ENCODE data around the gene PNMT.
"Not testable (repeated sequence)": the region's sequence is repeated elsewhere in the genome, so short reads cannot be mapped to it uniquely, and the experiment has no call there.

Gene PNMT

DNA sequence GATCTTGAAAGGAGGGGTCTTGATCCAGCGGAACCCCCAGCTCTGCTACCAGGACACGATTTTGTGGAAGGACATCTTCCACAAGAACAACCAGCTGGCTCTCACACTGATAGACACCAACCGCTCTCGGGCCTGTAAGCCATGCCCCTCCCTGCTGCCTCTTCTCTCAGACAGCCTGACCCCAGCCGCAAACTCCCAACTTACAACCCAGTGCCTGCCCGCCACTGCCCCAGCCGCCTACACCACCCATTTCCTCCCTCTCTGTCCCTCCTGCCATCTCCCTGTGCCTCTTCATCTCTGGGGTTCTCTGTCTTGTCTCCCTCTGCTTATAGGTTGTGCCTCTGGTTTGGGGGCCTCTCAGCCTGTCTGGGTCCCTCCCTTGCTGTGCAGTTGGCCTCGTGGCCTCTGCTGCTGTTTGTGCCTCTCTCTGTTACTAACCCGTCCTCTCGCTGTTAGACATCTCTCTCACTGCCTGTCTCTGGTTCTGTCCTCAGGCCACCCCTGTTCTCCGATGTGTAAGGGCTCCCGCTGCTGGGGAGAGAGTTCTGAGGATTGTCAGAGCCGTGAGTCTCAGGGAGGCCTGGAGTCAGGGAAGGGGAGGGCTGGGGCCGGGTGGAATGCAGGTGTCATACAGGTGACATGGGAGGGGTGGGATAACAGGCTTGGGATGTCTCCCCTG is 41.2 kb downstream of the PNMT start:
- DNase-seq (ENCODE audit: low read depth, low spot score) = no peak

DNA sequence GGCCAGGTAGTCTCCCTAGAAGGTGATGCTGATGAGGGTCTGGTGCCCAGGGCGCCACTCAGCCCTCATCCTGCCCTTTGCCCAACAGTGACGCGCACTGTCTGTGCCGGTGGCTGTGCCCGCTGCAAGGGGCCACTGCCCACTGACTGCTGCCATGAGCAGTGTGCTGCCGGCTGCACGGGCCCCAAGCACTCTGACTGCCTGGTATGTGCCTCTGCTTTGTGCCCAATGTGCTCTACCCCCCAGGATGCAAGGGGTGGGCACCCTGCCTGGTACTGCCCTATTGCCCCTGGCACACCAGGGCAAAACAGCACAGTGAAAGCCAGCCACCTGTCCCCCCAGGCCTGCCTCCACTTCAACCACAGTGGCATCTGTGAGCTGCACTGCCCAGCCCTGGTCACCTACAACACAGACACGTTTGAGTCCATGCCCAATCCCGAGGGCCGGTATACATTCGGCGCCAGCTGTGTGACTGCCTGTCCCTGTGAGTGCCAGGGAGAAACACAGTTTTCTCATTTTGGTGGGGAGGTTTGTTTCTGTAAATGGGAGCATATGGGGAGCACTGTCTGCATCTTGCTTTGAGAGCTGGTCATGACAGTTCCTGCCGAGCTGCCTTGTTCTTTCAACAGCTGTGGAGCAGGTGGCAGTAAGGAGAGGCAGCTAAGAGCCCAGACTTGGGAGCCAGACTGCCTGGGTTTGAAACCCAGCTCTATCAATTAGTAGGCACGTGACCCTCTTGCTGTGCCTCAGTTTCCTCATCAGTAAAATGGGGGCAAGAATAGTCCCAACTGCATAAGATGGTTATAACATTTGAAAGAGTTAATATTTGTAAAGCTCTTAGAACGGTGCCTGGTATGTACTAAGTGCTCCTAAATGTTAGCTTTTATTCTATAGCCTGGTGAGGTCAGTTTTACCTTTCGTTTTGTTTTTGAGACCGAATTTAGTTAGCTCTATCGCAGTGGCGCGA is 42.0 kb downstream of the PNMT start:
- no peak for DNase-seq (ENCODE audit: low read depth, low spot score)

DNA sequence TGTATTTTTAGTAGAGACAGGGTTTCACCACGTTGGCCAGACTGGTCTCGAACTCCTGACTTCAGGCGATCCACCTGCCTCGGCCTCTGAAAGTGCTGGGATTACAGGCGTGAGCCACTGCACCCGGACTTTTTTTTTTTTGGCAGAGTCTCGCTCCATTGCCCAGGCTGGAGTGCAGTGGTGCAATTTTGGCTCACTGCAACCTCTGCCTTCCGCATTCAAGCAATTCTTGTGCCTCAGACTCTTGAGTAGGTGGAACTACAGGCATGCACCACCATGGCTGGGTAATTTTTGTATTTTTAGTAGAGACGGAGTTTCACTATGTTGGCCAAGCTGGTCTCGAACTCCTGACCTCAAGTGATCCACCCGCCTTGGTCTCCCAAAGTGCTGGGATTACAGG is 42.8 kb downstream of the PNMT start:
- DNase-seq (ENCODE audit: low read depth, low spot score) = not testable (repeated sequence)

DNA sequence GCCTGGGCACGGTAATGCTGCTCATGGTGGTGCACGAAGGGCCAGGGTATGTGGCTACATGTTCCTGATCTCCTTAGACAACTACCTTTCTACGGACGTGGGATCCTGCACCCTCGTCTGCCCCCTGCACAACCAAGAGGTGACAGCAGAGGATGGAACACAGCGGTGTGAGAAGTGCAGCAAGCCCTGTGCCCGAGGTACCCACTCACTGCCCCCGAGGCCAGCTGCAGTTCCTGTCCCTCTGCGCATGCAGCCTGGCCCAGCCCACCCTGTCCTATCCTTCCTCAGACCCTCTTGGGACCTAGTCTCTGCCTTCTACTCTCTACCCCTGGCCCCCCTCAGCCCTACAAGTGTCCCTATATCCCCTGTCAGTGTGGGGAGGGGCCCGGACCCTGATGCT is 43.6 kb downstream of the PNMT start:
- DNase-seq (ENCODE audit: low read depth, low spot score) = no peak

DNA sequence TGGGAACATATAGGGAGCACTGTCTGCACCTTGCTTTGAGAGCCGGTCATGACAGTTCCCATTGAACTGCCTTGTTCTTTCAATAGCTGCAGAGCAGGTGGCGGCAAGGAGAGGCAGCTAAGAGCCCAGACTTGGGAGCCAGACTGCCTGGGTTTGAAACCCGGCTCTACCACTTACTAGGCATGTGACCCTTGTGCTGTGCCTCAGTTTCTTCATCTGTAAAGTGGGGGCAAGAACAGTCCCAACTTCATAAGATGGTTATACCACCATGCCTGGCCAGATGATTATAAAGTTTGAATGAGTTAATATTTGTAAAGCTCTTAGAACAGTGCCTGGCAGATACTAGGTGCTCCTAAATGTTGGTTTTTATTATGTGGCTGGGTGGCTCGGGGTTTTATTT is 46.0 kb downstream of the PNMT start:
- no peak for DNase-seq (ENCODE audit: low read depth, low spot score)

DNA sequence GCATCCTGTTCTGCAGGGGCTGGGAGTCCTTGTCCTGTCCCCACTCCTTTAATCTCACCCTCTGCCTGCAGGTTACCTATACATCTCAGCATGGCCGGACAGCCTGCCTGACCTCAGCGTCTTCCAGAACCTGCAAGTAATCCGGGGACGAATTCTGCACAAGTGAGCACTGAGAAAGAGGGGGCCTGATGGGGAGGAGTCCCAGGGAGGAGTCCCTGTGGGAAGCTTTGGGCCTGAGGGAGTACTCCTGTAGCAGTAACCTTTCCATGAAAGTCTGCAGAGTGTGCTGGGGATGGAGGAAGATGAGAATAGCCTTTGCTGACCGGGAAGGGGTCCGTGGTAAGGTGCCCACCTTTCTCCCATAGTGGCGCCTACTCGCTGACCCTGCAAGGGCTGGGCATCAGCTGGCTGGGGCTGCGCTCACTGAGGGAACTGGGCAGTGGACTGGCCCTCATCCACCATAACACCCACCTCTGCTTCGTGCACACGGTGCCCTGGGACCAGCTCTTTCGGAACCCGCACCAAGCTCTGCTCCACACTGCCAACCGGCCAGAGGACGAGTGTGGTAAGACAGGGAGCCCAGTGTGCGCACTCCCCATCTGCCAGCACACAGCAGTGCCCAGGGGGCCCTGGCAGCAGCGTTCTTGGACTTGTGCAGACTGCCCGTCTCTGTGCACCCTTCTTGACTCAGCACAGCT is 47.3 kb downstream of the PNMT start:
- DNase-seq (ENCODE audit: low read depth, low spot score) = no peak

DNA sequence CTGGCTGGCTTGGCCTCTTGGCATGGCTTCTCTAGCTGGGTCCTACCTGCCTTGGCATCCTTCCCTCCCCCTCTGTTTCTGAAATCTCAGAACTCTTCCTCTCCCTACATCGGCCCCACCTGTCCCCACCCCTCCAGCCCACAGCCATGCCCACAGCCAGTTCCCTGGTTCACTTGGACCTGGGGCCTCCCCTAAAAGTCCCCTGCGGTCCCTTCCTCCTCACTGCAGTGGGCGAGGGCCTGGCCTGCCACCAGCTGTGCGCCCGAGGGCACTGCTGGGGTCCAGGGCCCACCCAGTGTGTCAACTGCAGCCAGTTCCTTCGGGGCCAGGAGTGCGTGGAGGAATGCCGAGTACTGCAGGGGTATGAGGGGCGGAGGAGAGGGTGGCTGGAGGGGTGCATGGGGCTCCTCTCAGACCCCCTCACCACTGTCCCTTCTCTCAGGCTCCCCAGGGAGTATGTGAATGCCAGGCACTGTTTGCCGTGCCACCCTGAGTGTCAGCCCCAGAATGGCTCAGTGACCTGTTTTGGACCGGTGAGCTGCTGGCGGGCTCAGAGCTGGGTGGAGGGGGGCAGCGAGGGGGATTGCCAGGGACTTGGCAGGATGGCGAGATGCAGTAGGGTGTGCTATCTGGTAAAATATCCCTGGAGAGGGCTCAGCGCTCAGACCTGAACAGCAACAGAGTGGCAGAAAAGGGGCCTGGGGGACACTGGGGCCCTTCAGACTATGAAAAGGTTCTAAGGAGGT is 48.0 kb downstream of the PNMT start:
- DNase-seq (ENCODE audit: low read depth, low spot score) = no peak

DNA sequence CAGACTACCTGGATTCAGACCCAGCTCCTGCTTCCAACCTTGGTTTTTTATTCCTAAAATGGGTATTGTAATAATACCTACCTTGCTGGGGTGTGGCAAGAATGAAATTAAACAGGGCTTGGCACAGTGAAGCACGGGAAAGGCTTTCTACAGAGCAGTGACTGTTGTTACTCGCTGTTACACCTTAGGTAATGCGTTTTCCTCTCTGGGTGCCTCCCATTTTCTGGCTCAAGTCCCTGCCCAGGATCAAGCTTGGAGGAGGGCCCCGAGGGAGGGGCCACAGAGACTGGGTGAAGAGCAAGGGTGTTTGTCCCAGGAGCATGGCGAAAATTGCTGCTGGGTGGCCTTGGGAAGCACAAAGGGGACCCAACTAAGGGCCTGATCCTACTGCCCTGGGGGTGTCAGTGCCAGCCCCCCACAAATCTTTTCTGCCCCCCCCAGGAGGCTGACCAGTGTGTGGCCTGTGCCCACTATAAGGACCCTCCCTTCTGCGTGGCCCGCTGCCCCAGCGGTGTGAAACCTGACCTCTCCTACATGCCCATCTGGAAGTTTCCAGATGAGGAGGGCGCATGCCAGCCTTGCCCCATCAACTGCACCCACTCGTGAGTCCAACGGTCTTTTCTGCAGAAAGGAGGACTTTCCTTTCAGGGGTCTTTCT is 48.8 kb downstream of the PNMT start:
- no peak for DNase-seq (ENCODE audit: low read depth, low spot score)

DNA sequence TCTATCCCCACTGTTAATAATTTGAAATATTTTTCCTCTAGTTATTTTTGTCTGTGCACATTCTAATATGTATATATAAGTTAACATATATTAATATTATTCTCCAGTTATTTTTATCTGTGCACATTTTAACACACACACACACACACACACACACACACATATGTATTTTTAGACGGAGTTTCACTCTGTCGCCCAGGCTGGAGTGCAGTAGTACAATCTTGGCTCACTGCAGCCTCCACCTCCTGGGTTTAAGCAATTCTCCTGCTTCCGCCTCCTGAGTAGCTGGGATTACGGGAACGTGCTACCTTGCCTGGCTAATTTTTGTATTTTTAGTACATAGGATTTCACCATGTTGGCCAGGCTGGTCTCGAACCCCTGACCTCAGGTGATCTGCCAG is 49.4 kb downstream of the PNMT start:
- DNase-seq (ENCODE audit: low read depth, low spot score) = no peak

DNA sequence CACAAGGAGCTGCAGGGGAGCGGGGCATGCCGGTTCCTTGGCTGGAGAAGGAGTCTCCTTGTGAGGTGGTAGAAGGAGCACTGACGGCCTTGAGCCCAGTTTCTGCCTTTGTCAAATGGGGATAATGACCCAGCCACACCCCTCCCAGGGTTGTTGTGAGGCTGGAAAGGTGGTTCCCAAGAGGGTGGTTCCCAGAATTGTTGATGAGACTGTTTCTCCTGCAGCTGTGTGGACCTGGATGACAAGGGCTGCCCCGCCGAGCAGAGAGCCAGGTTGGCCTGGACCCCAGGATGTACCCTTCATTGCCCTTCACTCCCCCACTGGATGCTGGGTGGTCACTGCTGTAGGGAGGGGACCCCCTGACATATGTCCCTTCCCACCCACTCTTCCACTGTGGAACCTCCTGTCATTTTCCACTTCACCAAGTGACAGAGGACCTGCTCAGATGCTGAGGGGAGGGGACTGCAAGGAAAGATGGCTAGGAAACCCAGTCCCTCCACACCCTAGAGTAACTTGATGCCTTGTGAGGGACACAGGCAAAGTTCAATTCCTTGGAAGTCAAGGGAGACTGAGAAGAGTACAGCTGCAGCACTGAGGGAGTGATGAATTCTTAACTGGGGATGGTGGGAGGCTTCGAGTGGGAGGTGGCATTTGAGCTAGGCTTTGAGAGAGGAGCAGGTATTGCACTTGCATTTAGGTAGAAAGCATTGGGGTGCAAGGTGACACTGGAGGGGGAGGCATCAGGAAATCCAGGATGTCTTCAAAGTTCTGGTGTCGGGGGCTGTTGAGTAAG is 51.5 kb downstream of the PNMT start:
- DNase-seq (ENCODE audit: low read depth, low spot score) = no peak
